Keratinocyte (primary cell): ENCODE results near the gene RTP3.

Experiments
- EZH2 ChIP-seq: IDR thresholded peaks from one replicate; pipeline ENCODE4 v1.6.1; 2012; ENCODE audit warnings: inconsistent platforms, mild to moderate bottlenecking, low read length, moderate library complexity
- TF ChIP-seq, protein P1 (sequence below), 3 experiments: IDR thresholded peaks in 1 of 3; conservative IDR thresholded peaks in 1 of 3; optimal IDR thresholded peaks in 1 of 3; 2 replicates in 2 of 3; 3 replicates in 1 of 3; pipeline versions ENCODE3 to v1.5.1; 2011; ENCODE audit warnings: low read length in 3 of 3, mild to moderate bottlenecking in 3 of 3, moderate library complexity in 2 of 3, control low read depth in 1 of 3, inconsistent platforms in 1 of 3; ENCODE audit not compliant: insufficient read depth in 2 of 3; ENCODE audit errors: extremely low read depth in 1 of 3

DNA sequence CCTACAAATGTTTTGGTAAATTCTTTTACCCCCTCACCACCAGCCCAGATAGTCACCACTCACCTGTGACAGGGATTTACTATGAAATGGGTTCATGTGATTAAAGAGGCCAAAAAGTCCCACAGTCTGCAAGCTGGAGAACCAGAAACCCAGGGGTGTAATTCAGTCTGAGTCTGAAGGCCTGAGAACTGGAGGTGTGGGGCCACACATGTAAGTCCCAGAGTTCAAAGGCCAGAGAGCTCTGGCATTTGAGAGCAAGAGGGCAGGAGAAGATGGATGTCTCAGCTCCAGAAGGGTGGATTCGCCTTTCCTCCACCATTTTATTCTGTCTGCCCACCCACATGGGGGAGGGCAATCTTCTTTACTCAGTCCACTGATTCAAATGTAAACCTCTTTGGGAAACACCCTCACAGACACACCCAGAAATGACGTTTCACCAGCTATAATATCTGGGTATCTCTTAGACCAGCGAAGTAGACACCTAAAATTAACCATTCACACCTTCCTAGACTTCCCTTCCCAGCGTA is 11.9 kb downstream of the RTP3 start:
- TF ChIP-seq, protein P1, sequence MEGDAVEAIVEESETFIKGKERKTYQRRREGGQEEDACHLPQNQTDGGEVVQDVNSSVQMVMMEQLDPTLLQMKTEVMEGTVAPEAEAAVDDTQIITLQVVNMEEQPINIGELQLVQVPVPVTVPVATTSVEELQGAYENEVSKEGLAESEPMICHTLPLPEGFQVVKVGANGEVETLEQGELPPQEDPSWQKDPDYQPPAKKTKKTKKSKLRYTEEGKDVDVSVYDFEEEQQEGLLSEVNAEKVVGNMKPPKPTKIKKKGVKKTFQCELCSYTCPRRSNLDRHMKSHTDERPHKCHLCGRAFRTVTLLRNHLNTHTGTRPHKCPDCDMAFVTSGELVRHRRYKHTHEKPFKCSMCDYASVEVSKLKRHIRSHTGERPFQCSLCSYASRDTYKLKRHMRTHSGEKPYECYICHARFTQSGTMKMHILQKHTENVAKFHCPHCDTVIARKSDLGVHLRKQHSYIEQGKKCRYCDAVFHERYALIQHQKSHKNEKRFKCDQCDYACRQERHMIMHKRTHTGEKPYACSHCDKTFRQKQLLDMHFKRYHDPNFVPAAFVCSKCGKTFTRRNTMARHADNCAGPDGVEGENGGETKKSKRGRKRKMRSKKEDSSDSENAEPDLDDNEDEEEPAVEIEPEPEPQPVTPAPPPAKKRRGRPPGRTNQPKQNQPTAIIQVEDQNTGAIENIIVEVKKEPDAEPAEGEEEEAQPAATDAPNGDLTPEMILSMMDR (optimal IDR thresholded peaks at IDR 0.05 in 1 of 3, IDR thresholded peaks at IDR 0.05 in 1 of 3, conservative IDR thresholded peaks at IDR 0.05 in 1 of 3; ENCODE audit: extremely low read depth in 1 of 3, insufficient read depth in 2 of 3, low read length in 3 of 3) = no peak
- TF ChIP-seq EZH2 = no peak
